ENCODE measurements around the gene PCTP.

Gene PCTP

DNA sequence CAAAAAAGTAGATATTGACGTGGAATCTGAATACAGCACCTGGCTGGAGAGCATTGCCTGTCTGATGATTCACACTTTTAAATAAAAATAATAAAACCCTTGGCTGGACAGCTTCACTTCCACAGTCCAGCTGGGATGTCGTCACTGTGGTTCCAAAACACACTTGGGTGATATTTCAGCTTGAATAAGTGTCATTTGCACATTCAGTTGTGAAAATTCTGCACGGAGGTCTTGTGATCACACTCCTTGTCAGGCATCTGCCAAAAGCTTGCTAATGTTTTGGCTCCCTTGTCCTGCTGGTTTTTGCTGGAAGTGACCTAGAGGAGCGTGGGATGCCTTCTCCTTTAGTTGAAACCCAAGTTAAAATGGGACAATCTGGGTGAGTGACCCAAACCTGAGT is 60.7 kb downstream of the PCTP start:
- no peak overlapping the region for H3K4me3 Mint-ChIP-seq
- no peak for ATAC-seq (replicated peaks)
- peaks cover 8 to 22% of the 10 kb centered on the region in 2 donors for H3K27me3 Mint-ChIP-seq
- no peaks in the 10 kb centered on the region for H3K4me1 Mint-ChIP-seq (ENCODE audit: low read depth in 2 of 2)
- no peak for DNase-seq
- H3K9me3 Mint-ChIP-seq, result peaks cover 0 to 2% of the 10 kb centered on the region in 2 donors
- H3K27ac Mint-ChIP-seq, result no peak overlapping the region
- H3K36me3 Mint-ChIP-seq (ENCODE audit: insufficient read depth), result no peaks in the 10 kb centered on the region

DNA sequence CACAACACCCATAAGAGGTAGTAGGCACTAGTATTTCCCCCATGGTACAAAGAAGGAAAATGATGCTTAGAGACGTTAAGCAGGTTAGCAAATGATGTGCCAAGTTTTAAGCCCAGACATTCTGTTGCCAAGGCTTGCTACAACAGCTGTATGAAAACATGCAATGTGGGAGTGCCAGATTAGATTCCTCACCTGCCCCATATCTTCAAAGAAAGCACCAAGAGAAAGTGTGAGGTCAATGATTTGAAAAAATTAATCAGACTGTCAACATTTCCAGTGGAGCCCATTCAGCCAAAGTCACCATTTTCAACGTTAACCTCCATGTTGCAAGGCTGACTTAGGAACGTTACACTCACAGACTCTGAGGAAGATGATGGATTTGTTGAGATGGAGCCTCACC is 61.5 kb downstream of the PCTP start:
- Mint-ChIP-seq H3K9me3 (peaks cover 0 to 2% of the 10 kb centered on the region in 2 donors), H3K27me3 (peaks cover 9 to 25% of the 10 kb centered on the region in 2 donors), H3K4me3 (no peak overlapping the region), H3K27ac (no peak overlapping the region), H3K36me3 (ENCODE audit: insufficient read depth) (no peaks in the 10 kb centered on the region), H3K4me1 (ENCODE audit: low read depth in 2 of 2) (no peaks in the 10 kb centered on the region)
- DNase-seq, result no peak
- ATAC-seq (replicated peaks), result no peak

DNA sequence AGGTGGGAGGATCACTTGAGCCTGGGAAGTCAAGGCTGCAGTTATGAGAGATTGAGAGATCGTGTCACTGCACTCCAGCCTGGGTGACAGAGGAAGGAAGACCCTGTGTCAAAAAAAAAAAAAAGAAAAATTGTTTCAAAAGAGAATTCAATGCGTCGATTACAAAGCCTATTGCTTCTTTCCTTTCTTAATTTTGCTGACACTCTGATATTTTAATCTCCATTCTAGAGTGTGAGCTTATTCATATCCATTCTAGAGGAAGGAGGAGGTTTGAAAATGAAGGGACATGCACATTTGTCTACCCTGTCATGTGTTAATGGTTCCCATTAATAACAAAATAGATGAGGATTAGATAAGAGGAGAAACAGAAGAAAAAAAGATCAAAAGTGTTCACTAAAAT is 63.1 kb downstream of the PCTP start:
- Mint-ChIP-seq H3K4me1 (ENCODE audit: low read depth in 2 of 2) (no peaks in the 10 kb centered on the region), H3K27ac (no peak overlapping the region)

DNA sequence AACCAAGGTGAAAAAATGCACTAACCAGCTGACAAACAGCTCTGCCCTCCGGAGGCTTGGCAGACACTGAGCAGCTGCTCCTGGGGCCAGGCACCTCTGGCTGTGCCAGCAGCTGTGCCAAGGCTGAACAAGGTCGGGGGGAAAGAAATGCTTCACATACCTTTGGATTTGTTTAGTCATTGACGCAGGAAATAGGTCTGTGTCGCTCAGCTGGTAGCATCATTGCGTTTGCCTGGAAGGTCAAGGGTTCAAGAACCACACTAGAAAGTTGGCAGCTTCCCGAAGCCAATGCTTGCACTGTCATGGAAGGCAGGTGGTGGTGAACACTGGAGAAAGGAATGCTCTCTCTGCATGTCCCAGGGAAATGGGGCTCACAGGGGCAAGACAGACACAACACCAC is 63.5 kb downstream of the PCTP start:
- no peak overlapping the region for H3K27ac Mint-ChIP-seq
- ATAC-seq (replicated peaks) (no peak), DNase-seq (no peak)
- H3K36me3 Mint-ChIP-seq (ENCODE audit: insufficient read depth), result no peaks in the 10 kb centered on the region
- no peak overlapping the region for H3K4me3 Mint-ChIP-seq
- H3K27me3 Mint-ChIP-seq, result peaks cover 22 to 38% of the 10 kb centered on the region in 2 donors
- H3K4me1 Mint-ChIP-seq (ENCODE audit: low read depth in 2 of 2), result no peaks in the 10 kb centered on the region
- H3K9me3 Mint-ChIP-seq, result peaks cover 8 to 15% of the 10 kb centered on the region in 2 donors

More for the DNA sequence above, 63.1 kb downstream of the PCTP start:
- ATAC-seq (replicated peaks) (no peak), DNase-seq (no peak)
- Mint-ChIP-seq H3K36me3 (ENCODE audit: insufficient read depth) (no peaks in the 10 kb centered on the region), H3K4me3 (no peak overlapping the region), H3K27me3 (peaks cover 22 to 38% of the 10 kb centered on the region in 2 donors), H3K9me3 (peaks cover 8 to 15% of the 10 kb centered on the region in 2 donors)

DNA sequence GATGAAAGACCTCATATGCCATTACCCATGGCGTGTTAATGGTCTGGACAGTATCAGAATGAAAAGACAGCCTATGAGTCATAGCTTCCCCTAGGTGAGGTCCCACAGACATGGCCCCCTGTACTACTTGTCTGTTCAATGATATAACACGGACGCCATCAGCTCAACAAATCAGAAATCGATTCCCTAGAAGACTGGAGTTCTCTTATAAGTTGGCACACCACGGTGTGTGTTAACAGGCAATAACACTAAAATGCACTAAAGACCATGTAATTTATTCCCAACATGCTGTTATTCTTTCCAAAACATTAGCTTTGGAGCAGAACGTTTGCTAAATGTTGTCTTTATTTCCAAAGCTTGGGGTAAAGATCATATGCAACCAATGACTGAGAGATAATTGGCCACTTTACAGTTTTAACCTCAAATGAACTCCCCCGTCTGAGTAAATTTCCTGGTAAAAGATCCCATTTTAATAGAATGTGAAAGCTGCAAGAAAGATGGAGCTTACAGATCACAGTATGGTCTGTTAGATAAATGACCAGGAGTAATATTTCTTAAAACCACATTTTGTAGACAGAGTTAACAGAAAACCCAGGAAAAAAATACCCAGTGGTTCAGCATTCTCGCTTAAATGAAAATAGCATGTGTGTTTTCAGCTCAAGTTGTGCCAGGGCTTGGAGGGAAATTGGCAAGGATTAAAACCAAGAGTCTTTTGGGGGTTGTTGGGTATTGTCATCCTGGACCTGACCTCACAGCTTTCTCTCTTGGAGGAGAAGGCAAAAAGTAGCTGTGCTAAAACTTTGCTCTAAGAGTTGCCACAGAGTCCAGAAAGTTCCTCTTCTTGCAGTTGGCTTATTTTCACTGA is 65.9 kb downstream of the PCTP start:
- H3K27me3 Mint-ChIP-seq, result peaks cover 22 to 38% of the 10 kb centered on the region in 2 donors
- DNase-seq (no peak), ATAC-seq (replicated peaks) (no peak)
- H3K4me1 Mint-ChIP-seq (ENCODE audit: low read depth in 2 of 2), result no peaks in the 10 kb centered on the region
- H3K9me3 Mint-ChIP-seq, result peaks cover 8 to 15% of the 10 kb centered on the region in 2 donors
- no peaks in the 10 kb centered on the region for H3K36me3 Mint-ChIP-seq (ENCODE audit: insufficient read depth)
- no peak overlapping the region for H3K4me3 Mint-ChIP-seq
- no peak overlapping the region for H3K27ac Mint-ChIP-seq

DNA sequence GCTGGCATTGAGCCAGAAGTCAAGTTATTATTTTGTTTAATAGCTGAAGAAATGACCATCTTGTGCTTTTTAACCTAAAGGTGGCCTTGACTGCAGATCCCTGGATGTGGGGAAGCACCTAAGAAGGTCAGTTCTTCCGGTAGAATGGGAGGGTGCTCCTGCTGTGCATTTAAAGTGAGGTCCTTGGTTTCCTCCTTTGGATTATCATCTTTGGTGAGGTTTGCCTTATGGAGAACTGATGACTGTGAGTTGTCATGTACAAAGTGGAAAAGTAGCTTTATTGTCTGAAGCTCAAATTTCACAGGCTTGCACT is 66.5 kb downstream of the PCTP start:
- no peak overlapping the region for H3K4me3 Mint-ChIP-seq
- H3K9me3 Mint-ChIP-seq, result peaks cover 8 to 15% of the 10 kb centered on the region in 2 donors
- H3K27ac Mint-ChIP-seq, result no peak overlapping the region
- ATAC-seq (replicated peaks) (no peak), DNase-seq (no peak)
- no peaks in the 10 kb centered on the region for H3K36me3 Mint-ChIP-seq (ENCODE audit: insufficient read depth)
- peaks cover 22 to 38% of the 10 kb centered on the region in 2 donors for H3K27me3 Mint-ChIP-seq
- H3K4me1 Mint-ChIP-seq (ENCODE audit: low read depth in 2 of 2), result no peaks in the 10 kb centered on the region

DNA sequence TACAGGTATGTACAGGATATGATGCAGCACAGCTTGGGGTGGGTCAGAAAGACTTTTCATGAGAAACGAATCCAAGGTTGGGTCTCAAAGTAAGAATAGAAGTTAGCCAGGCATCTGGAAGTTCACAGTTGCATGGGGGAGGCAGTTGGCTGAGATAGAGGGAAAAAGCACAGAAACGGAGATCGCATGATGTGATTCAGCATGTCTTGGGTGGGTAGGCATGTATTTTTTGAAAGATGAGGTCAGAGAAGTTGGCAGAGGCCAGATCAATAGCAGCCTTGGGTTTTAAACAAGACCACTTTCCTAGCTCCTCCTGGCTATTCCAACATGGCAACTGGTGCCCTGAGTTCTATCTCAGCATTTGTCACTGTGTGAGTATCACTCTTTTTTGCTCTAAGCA is 67.2 kb downstream of the PCTP start:
- ATAC-seq (replicated peaks), result no peak
- Mint-ChIP-seq H3K4me1 (ENCODE audit: low read depth in 2 of 2) (no peaks in the 10 kb centered on the region), H3K27me3 (peaks cover 22 to 31% of the 10 kb centered on the region in 2 donors), H3K36me3 (ENCODE audit: insufficient read depth) (no peaks in the 10 kb centered on the region), H3K4me3 (no peak overlapping the region), H3K9me3 (peaks cover 8 to 15% of the 10 kb centered on the region in 2 donors), H3K27ac (no peak overlapping the region)
- DNase-seq, result no peak

DNA sequence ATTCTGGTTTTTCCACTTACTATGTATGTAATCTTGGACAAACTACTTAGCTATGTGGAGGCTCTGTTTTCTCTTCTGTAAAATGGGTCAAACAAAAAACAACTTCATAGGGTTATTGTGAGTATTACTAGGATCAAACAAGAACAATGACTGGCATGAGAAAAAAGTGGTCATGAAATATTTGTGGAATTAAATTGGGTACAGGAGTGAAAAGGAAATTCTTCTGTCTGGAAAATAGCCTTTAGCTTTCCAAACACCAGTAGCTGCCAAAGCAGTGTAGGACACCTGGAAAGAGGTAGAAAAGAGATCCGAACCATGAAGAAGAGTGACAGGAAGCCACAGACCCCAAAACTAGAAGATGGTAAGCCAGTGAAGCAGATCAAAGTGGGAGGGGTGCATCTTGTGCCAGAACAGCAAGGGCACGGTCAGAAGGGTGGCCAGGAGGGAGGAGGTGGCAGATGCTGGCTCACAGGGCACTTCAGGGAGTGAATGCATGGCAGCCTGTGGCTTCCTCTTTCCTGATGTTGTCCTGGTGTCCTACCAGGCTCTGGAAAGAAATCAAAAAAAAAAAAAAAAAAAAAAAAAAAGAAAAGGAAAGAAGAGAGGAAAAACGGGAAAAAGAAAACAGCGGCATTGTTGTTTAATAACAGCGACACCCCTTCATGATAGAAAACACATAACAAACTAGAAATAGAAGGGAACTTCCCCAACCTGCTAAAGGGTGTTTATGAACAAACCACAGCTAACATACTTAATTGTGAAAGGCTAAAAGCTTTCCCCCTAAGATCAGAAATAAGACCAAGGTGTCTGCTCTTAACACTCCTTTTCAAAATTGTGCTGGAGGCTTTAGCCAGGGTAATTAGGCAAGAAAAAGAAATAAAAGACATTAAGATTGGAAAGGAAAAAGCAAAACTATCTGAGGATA is 67.9 kb downstream of the PCTP start:
- no peak for DNase-seq
- H3K27me3 Mint-ChIP-seq, result peaks cover 20 to 25% of the 10 kb centered on the region in 2 donors

DNA sequence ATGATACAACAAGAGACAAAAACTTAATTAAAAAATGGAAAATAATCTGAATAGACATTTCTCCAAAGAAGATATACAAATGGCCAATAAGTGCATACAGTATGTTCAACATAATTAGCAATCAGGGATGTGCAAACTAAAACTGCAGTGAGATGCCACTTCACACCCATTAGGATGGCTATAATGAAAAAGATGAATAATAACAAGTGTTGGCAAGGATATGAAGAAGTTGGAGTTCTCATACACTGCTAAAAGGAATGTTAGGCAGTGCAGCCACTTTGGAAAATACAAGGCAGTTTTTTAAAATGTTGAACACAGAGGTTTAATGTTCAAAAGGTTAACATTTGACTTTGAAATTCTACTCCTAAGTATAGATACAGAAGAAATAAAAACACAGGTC is 69.8 kb downstream of the PCTP start:
- Mint-ChIP-seq H3K27ac (no peak overlapping the region), H3K36me3 (ENCODE audit: insufficient read depth) (no peaks in the 10 kb centered on the region), H3K9me3 (peaks cover 6 to 15% of the 10 kb centered on the region in 2 donors), H3K27me3 (peaks cover 14 to 23% of the 10 kb centered on the region in 2 donors), H3K4me1 (ENCODE audit: low read depth in 2 of 2) (no peaks in the 10 kb centered on the region), H3K4me3 (no peak overlapping the region)
- ATAC-seq (replicated peaks), result no peak
- DNase-seq, result no peak

More for the DNA sequence above, 67.9 kb downstream of the PCTP start:
- Mint-ChIP-seq H3K9me3 (peaks cover 8 to 15% of the 10 kb centered on the region in 2 donors), H3K36me3 (ENCODE audit: insufficient read depth) (no peaks in the 10 kb centered on the region), H3K4me3 (no peak overlapping the region), H3K27ac (no peak overlapping the region), H3K4me1 (ENCODE audit: low read depth in 2 of 2) (no peaks in the 10 kb centered on the region)
- ATAC-seq (replicated peaks), result no peak

DNA sequence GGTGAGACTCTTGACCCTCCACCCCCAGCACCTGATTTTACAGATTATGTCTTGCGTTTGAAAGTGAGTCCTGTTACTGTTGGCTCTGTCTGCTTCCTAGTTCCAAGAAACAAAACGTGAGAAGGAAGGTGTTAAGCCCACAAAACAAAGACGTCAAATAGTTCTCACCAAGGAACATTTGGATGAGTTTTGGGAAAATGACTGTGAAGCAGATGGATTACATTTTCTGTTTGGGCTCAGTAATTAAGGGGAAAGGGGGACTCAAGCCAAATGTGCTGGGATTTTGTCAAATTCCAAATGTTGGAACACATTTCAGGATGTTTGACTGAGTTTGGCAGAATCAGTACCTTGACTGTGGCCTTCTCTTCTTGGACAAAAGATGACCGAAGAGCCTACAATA is 71.2 kb downstream of the PCTP start:
- peaks cover 14% of the 10 kb centered on the region in 2 donors for H3K27me3 Mint-ChIP-seq
- no peak overlapping the region for H3K4me3 Mint-ChIP-seq
- peaks cover 6 to 15% of the 10 kb centered on the region in 2 donors for H3K9me3 Mint-ChIP-seq
- no peaks in the 10 kb centered on the region for H3K4me1 Mint-ChIP-seq (ENCODE audit: low read depth in 2 of 2)
- no peak for ATAC-seq (replicated peaks)
- no peak overlapping the region for H3K27ac Mint-ChIP-seq
- DNase-seq, result no peak
- no peaks in the 10 kb centered on the region for H3K36me3 Mint-ChIP-seq (ENCODE audit: insufficient read depth)

DNA sequence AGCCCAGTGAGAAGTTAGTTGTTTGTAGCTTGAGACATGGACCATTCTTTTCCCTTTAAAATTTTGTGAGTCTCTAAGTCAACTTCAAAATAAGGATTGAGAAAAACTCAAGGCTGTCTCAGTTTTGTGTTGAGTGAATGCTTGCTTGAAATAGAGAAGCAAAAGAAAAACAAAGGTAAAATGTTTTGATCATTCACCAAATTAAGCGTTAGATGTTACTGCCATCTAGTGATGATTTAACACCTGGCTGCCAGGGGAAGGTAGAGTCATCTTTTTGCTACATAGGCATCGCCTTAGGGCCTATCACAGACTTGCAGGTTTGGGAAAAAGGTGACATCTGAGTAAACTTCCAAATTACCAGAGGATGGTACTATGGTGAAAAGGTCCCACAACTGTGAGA is 74.4 kb downstream of the PCTP start:
- H3K27ac Mint-ChIP-seq, result no peak overlapping the region
- no peaks in the 10 kb centered on the region for H3K36me3 Mint-ChIP-seq (ENCODE audit: insufficient read depth)
- H3K27me3 Mint-ChIP-seq, result peaks cover 0 to 12% of the 10 kb centered on the region in 2 donors
- no peaks in the 10 kb centered on the region for H3K9me3 Mint-ChIP-seq
- DNase-seq (no peak), ATAC-seq (replicated peaks) (no peak)
- no peak overlapping the region for H3K4me3 Mint-ChIP-seq
- no peaks in the 10 kb centered on the region for H3K4me1 Mint-ChIP-seq (ENCODE audit: low read depth in 2 of 2)
